GM19193 (cell line): ENCODE data around the gene LHPP.

Experiments used
- POLR2A ChIP-seq: IDR thresholded peaks from 4 replicates; pipeline ENCODE4 v1.6.1; 2011; ENCODE audit not compliant: insufficient read depth, insufficient read length; ENCODE audit errors: extremely low read depth

LHPP gene

DNA sequence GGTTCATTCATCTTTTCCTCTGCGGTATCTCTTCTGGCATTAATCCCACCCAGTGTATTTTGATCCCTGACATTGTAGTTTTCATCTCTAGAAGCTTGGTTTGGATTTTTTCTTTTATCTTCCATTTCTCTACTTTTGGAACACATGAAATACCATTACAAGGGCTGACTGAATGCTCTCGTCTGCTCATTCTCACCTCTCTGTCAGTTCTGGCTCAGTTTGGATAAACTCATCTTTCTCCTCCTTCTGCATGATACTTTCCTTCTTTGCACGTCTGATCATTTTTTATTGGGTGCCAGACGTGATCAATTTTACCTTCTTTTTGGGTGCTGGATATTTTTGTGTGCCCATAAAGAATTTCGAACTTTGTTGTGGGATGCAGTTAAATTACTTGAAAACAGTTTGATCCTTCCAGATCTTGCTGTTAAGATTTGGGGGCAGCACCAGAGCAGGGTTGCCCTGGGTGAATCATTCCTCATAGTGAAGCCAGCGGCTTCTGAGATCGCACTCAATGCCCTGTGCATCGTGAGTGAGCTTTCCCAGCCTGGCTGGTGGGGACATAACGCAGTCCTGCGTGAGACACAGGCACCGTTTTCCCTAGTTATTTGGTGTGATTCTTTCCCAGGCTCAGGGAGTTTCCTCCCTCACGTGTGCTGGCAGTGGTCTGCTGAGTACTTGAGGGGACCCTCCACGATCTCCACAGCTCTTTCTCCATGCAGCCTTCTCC lies 53.8 kb downstream of the LHPP start:
- no peak for TF ChIP-seq POLR2A

DNA sequence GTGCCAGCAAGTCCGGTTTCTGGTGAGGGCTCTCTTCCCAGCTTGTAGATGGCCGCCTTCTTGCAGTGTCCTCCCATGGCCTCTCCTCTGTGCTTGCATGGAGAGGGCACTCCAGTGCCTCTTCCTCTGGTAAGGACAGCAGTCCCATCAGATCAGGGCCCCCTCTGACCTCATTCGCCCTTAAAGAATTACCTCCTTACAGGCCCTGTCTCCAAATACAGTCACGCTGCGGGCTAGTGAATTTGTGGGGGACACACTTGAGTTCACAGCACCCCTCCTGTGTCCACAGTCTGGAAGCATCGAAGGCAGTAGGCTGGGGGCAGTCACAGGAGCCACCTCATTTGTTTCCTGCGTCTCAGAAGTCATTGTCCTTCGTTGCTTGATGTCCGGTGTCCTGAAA lies 54.6 kb downstream of the LHPP start:
- TF ChIP-seq POLR2A, result no peak

- TF ChIP-seq POLR2A, result no peak
These were observed 55.2 kb downstream of the LHPP start for GRCh38 chr10:124516746-124517397.

DNA sequence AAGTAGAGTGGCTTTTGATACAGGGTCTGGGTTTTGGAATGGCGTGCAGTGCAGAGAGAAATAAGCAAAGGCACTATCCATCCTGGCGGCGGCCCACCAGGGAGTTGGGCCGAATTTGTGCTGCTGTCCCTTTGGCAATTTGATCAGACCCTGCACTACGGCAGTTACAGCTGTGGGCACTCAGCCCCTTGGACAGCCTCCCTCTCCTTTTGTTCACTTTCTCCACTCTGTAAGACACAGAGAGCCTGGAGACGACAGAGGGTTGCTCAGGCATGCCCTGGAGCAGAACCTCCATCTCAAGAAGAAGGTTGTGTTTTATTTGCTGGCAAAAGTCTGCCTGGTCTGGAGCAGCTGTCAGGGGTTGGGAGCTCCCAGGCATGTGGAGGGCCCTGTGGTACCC lies 55.8 kb downstream of the LHPP start:
- no peak for TF ChIP-seq POLR2A

DNA sequence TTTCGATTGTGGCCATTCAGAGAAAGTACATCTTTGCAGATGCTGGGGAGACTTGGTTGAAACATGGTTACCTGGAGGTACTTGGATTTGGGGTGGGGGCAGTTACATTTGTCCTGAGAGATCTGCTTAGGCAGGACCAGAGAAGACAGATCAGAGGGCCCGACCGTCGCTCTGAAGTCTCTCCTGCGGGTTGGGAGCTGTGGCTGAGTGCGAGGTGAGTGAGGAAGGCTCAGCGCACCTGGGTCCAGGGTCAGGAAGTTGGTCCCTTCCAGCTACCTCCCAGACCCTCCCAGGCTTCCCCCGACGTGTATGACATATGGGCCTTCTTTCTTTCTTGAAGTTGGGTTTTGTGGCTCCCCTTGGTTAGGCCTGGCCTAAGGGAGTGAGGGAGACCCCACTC lies 56.3 kb downstream of the LHPP start:
- no peak for TF ChIP-seq POLR2A

GRCh38 chr10:124518366-124518765 lies 56.7 kb downstream of the LHPP start:
- TF ChIP-seq POLR2A, result no peak

- no peak for TF ChIP-seq POLR2A
These were observed 59.2 kb downstream of the LHPP start for GRCh38 chr10:124520558-124521428.

DNA sequence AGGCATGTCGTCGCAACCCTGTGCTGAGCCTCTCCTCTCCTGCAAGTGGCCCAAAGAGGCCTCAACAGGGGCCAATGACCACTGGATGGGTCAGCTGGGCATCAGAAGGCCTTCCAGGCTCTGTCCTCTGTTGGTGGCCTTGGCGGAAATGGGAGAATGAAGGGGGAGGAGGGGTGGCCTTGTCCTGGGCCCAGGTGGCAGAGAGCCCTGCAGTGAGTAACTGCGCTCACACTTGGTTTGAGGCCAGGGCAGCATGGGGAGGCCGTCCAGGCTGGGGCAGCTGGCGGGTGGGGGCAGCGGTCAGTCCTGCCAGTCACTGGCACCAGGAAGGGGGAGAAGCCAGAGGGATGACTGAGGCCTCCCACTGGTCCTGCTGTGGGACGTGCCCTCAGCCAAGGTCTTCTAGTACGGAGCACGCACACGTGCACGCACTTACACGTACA lies 59.8 kb downstream of the LHPP start:
- no peak for TF ChIP-seq POLR2A

DNA sequence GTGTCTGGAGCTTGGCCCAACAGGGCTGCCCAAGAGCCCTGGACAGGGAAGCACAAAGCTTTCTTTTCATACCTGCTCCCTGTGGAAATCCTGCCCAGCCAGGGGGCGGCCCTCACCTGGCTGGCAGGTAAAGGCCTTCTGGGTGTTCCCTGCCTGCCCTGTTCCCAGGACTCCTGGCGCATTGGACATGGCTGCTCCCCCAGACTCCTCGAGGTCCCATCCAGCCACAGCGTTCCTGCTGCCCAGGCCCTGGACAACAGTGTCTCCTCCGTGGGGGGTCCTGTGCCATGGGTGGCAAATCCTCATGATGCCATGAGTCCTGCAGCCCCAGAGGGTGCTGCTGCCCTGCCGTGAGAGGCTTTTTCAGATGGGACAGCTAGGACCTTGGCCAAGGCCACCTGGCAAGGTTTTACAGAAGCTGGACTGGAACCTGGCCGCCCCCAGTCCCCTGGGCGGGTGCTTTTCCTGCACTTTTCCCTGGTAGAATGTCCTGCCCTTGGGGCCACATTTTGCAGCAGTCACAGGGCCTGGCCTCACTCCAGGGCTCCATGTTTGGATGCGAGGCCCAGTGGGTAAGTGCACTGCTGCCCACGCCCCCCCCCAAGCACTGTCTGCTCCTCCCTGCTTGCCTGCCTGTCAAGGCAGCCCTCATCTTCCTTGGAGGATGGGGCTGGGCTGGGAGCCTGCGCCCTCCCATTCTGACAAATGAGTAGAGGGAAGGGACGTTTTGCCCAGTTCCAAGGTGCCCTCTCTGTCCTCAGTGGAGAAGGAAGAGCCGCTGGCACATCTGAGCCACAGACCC lies 60.7 kb downstream of the LHPP start:
- TF ChIP-seq POLR2A, result no peak

GRCh38 chr10:124522933-124523871 lies 61.6 kb downstream of the LHPP start:
- TF ChIP-seq POLR2A, result no peak

GRCh38 chr10:124523901-124524300 lies 62.3 kb downstream of the LHPP start:
- no peak for TF ChIP-seq POLR2A

DNA sequence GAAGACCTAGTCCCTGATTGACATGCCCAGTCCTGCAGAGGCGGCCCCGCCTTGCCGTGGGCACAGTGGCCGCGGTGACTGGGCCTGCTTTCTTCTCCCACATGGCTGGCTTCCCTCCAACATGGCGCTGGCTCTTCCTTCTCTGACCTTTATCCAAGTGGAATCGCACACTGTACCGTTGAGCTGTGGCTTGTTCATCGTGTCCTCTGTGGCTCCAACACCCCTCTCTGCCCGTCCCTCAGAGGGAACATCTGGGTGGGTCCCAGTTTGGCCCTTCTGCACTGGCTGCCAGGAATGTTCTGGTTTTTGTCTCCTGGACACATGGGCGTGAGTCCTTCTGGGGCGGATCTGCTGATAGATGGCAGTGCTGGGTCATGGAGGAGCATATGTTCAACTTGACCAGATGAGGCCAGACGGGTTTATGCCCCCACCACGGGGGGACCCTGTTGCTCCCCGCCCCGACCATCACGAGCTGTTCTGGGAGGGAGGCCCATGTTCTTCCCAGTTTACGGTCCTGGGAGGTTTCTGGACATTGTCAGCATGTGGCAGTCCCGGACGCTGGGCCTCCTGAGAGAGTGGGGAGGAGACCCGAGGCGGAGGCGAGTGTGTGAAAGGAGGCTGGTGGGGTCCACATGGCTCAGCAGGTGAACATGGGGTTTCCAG lies 63.5 kb downstream of the LHPP start:
- TF ChIP-seq POLR2A, result no peak
